Activated naive CD8-positive, alpha-beta T cell treated with anti-CD3 and anti-CD28 coated beads, Interleukin-2, amount 50 U/mL, for 24 hours (primary cell): ENCODE measurements around the gene FAAP100.
"Not testable (repeated sequence)": the region's sequence is repeated elsewhere in the genome, so short reads cannot be mapped to it uniquely, and the experiment has no call there.

Experiments used
- ATAC-seq: fragments of 150-1000 bp; cut with Tn5 transposase; one replicate; pipeline ENCODE4 v1.10.0; 2021
- DNase-seq: peaks from one replicate; pipeline ENCODE4 v3.0.0; 2021
- H3K27ac Mint-ChIP-seq: one replicate; pipeline ENCODE4 v1.8.0; 2021; ENCODE audit warnings: mild to moderate bottlenecking, mixed read lengths
- H3K27me3 Mint-ChIP-seq: one replicate; pipeline ENCODE4 v1.8.0; 2021; ENCODE audit warnings: mixed read lengths
- H3K36me3 Mint-ChIP-seq: one replicate; pipeline ENCODE4 v1.8.0; 2021; ENCODE audit warnings: low read depth, mixed read lengths
- H3K4me1 Mint-ChIP-seq: one replicate; pipeline ENCODE4 v1.8.0; 2021; ENCODE audit warnings: mixed read lengths
- H3K4me3 Mint-ChIP-seq: one replicate; pipeline ENCODE4 v1.8.0; 2021; ENCODE audit warnings: mild to moderate bottlenecking, moderate library complexity, mixed read lengths
- H3K9me3 Mint-ChIP-seq: one replicate; pipeline ENCODE4 v1.8.0; 2021; ENCODE audit warnings: mixed read lengths

The FAAP100 gene

DNA sequence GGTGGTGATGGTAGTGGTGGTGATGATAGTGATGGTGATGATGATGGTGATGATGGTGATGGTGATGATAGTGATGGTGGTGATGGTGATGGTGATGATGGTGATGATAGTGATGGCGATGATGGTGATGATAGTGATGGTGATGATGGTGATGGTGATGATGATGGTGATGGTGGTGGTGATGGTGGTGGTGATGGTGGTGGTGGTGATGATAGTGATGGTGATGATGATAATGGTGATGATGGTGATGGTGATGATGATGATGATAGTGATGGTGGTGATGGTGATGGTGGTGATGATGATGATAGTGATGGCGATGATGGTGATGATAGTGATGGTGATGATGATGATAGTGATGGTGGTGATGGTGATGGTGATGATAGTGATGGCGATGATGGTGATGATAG lies 20.2 kb downstream of the FAAP100 start:
- H3K9me3 Mint-ChIP-seq, ATAC-seq, H3K27ac Mint-ChIP-seq, H3K4me3 Mint-ChIP-seq, H3K36me3 Mint-ChIP-seq, H3K4me1 Mint-ChIP-seq, H3K27me3 Mint-ChIP-seq, DNase-seq: not testable (repeated sequence)

DNA sequence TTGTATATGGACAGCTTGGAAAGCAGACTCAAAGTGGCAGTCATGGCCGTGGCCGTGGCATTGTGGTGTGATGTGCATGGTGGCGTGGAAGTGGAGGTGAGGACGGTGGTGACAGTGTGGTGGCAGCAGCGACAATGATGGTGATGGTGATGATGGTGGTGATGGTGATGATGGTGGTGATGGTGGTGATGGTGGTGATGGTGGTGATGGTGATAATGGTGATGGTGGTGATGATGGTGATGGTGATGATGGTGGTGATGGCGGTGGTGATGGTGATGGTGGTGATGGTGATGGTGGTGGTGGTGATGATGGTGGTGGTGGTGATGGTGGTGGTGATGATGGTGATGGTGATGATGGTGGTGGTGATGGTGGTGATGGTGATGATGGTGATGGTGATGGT lies 21.1 kb downstream of the FAAP100 start:
- H3K9me3 Mint-ChIP-seq, DNase-seq, H3K27ac Mint-ChIP-seq, H3K36me3 Mint-ChIP-seq, ATAC-seq, H3K27me3 Mint-ChIP-seq, H3K4me1 Mint-ChIP-seq, H3K4me3 Mint-ChIP-seq: not testable (repeated sequence)

DNA sequence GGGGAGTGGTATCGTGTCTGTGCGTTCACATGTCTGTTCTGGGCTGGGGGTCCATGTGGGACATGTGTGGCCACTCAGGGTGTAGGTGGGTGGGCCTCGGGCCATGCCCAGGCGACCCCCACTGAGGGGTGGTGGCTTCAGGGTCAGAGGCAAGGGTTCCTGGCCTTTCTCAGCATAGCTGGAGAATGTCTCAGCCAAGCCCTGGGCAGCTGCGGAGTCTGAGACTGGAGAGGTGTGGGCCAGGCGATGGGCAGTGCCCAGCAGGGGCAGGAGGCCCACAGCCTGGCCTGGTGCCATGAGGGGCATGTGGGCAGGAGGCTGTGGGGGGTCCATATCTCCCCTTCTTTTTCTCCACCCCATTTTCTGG lies 22.7 kb downstream of the FAAP100 start:
- DNase-seq (no peak), ATAC-seq (no peak)
- Mint-ChIP-seq H3K9me3 (no peaks in the 10 kb centered on the region), H3K27ac (no peak overlapping the region), H3K36me3 (no peaks in the 10 kb centered on the region), H3K4me3 (no peak overlapping the region), H3K4me1 (no peaks in the 10 kb centered on the region), H3K27me3 (peaks cover 6% of the 10 kb centered on the region)

DNA sequence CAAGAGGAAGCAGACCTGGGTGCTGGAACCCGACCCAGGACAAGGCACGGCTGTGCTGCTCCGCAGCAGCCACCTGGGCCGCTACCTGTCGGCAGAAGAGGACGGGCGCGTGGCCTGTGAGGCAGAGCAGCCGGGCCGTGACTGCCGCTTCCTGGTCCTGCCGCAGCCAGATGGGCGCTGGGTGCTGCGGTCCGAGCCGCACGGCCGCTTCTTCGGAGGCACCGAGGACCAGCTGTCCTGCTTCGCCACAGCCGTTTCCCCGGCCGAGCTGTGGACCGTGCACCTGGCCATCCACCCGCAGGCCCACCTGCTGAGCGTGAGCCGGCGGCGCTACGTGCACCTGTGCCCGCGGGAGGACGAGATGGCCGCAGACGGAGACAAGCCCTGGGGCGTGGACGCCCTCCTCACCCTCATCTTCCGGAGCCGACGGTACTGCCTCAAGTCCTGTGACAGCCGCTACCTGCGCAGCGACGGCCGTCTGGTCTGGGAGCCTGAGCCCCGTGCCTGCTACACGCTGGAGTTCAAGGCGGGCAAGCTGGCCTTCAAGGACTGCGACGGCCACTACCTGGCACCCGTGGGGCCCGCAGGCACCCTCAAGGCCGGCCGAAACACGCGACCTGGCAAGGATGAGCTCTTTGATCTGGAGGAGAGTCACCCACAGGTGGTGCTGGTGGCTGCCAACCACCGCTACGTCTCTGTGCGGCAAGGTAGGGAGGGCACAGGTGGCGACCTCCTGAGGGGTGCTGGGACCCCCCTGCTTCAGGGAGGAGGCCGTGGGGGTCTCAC lies 23.3 kb downstream of the FAAP100 start:
- Mint-ChIP-seq H3K27ac (no peak overlapping the region), H3K4me3 (no peak overlapping the region), H3K27me3 (peaks cover 6% of the 10 kb centered on the region), H3K36me3 (no peaks in the 10 kb centered on the region), H3K9me3 (no peaks in the 10 kb centered on the region), H3K4me1 (no peaks in the 10 kb centered on the region)
- DNase-seq (no peak), ATAC-seq (no peak)

DNA sequence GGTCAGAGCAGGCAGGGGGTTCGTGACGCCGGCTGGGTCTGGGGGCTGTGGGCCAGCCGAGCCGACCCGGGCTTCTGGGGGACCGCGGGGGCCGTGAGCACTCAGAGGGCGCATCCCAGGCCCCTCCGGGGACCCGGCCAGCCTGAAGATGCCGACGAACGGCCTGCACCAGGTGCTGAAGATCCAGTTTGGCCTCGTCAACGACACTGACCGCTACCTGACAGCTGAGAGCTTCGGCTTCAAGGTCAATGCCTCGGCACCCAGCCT lies 23.8 kb downstream of the FAAP100 start:
- DNase-seq (no peak), ATAC-seq (no peak)
- H3K36me3 Mint-ChIP-seq = no peaks in the 10 kb centered on the region
- no peak overlapping the region for H3K27ac Mint-ChIP-seq
- H3K27me3 Mint-ChIP-seq = peaks cover 6% of the 10 kb centered on the region
- no peaks in the 10 kb centered on the region for H3K4me1 Mint-ChIP-seq
- H3K9me3 Mint-ChIP-seq = no peaks in the 10 kb centered on the region
- no peak overlapping the region for H3K4me3 Mint-ChIP-seq

DNA sequence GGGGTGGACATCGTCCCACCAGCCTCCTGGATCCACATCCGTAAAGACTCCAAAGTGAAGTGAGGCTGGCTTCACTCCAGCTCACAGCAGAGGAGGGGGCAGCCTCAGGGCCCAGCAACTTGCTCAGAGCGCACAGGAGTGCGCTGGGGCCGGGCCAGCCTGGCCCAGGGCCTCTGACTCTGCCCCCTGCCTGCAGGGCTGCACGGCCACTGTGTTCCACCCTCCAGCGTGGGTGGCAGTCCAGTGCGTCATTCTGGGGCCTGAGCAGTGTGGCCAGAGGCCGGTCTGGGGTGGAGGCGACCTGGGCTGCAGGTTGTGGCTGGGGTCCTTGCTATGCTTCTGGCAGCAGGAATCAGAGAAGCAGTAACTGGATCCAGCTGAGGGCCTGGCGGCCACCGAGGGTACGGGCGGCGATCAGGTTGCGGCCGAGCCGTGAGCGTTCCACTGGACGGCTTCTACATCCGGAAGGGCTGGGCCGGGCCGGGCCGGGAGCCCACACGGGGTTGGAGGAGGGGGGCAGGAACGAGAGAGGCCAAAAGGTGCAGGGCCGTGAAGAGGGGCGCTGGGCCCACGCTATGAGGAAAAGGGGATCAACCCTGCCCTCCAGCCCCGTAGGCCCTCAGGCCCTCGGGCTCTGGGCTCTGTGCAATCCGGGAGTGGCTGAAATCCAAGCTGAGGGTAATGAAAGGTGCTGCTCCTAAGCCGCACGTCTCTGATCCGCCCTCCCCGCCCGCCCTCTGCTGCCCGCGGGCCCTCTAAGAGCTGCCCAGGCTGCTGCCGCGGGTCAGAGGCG lies 24.4 kb downstream of the FAAP100 start, which contains the start of gene FSCN2:
Gene FSCN2 (plus strand): TSS at position 787 of the 793 bp plus-strand sequence. CDS start 155 bp downstream, outside the sequence.
- Mint-ChIP-seq H3K27me3 (peaks cover 6% of the 10 kb centered on the region), H3K4me1 (no peaks in the 10 kb centered on the region), H3K9me3 (no peaks in the 10 kb centered on the region), H3K27ac (no peak within 1 kb of the TSS), H3K36me3 (no peaks in the 10 kb centered on the region), H3K4me3 (no peak within 1 kb of the TSS)
- DNase-seq = no peak
- ATAC-seq = no peak

DNA sequence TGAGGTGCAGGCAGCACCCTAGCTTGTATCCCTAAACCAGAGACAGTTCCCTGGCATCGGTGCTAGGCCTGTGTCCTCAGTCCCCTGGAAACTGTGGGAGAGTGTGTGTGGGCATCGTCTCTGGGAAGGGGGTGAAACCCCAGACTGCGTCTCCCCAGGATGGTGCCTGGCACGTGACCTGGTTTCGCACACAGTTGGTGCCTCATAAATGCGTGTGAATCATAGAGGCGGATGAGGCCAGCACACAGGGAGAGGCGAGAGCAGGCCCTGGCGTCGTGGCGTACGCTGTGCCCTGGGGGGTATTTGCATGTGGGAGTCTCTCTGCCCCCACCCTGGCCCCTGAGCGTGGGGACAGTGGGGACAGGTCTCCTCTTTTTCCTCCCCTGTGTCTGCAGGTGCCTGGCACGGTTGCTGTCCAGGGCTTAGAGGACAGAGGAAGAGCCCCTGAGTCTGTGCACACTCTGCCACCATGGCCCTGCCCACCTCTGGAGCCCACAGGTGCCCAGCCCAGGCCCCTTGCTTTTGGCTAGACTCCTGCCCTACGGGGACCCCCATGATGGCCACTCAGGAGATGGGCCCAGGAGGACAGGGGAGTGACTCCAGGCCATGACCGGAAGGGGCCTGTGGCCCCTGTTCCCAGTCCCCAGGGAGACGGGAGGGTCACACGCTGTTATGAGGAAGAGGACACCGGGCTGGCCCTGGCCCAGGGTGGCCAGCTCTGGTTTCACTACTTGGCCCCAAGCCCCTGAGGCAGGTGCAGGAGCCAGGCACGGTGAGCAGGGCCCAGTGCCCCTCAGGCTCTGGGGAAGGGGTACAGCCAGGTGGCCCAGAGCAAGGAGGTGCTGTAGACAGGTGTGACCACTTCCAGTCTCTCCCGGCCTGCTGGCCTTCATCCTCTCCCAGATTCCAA lies 25.2 kb downstream of the FAAP100 start:
- ATAC-seq (no peak), DNase-seq (no peak)
- Mint-ChIP-seq H3K36me3 (no peaks in the 10 kb centered on the region), H3K27ac (no peak overlapping the region), H3K4me3 (no peak overlapping the region), H3K27me3 (peaks cover 6% of the 10 kb centered on the region), H3K9me3 (no peaks in the 10 kb centered on the region), H3K4me1 (no peaks in the 10 kb centered on the region)

DNA sequence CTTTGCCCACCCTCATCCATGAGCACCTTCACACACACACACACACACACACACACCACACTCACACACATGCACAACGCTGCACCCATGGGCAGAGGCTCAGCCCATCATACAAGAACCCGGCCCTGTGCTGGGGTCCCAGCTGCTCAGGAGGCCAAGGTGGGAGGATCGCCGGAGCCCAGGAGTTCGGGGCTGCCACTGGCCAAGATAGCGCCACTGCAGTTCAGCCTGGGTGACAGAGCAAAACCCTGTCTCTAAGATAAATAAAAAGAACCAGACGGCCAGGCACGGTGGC lies 27.3 kb downstream of the FAAP100 start:
- peaks cover 4% of the 10 kb centered on the region for H3K4me1 Mint-ChIP-seq
- H3K9me3 Mint-ChIP-seq = no peaks in the 10 kb centered on the region
- no peak overlapping the region for H3K27ac Mint-ChIP-seq
- H3K27me3 Mint-ChIP-seq = peaks cover 8% of the 10 kb centered on the region
- DNase-seq (no peak), ATAC-seq (no peak)
- no peaks in the 10 kb centered on the region for H3K36me3 Mint-ChIP-seq
- no peak overlapping the region for H3K4me3 Mint-ChIP-seq

DNA sequence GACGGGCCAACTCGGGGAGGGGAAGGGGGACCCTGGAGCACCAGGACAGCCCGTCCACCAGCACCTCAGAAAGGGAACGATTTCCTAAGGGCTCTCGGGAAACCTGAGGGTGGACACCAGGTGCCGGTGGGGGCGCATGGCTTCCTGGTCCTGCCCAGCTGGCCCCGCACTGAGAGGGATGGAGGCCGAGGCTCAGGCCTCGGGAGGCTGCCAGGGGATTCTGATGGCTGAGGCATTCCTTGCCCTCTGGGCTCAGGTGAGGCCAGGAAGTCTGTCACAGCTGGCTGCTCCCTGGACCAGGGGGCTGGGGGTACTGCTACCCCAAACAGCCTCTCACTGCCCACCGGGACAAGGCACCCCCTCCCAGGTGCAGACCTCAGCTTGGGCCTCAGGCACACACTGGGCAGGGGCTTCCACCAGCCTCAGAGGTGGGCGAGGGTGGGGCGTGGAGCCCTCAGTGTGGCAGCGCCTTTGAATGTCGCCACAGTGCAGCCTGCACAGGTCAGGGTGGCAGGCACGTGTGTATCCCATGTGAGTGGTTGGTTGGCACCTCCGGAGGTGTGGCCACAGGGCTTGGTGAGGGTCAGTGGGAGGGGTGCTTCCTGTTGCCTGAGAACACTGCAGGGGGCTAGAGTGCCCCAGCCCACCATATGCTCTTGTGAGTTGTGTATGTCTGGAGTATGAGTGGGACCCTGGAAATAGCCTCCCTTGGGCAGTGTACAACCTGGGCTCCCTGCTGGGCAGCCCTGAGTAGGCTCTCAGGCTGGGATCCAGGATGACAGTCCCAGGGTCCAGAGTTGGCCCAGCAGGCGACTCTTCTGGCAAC lies 27.9 kb downstream of the FAAP100 start:
- DNase-seq (no peak), ATAC-seq (no peak)
- no peaks in the 10 kb centered on the region for H3K36me3 Mint-ChIP-seq
- H3K4me3 Mint-ChIP-seq = no peak overlapping the region
- H3K27me3 Mint-ChIP-seq = peaks cover 8% of the 10 kb centered on the region
- H3K27ac Mint-ChIP-seq = no peak overlapping the region
- H3K9me3 Mint-ChIP-seq = no peaks in the 10 kb centered on the region
- peaks cover 5% of the 10 kb centered on the region for H3K4me1 Mint-ChIP-seq

DNA sequence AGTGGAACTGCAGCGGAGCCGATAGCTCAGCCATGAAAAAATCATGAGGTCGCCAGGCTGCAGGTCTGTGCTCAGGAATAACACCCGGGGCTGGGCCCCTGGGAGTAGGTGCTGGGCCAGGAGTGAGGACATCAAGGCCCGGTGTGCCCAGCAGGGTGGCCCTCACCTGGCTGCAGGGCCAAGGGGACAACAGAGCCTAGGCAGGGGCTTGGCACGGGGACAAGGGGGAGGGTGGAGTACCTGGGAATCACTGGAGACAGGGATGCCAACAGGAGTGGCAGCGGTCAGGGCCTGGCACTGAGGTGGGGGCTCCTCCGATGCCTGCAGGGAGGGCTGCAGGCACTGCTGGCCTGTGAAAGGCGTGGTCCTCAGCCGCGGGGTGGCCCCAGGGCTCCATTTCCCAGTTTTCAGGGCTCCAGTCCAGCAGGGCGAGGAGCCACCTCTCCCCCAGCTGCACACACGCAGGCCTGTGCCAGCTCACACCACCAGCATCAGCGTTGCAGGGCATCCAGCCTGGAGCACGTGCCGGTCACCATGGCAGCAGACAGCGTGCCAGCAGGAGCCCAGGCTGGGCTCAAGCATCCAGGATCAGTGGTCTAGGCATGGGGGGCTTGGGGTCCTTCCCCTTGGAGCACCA lies 28.6 kb downstream of the FAAP100 start:
- Mint-ChIP-seq H3K27me3 (peaks cover 8% of the 10 kb centered on the region), H3K4me1 (peaks cover 7% of the 10 kb centered on the region), H3K36me3 (no peaks in the 10 kb centered on the region), H3K27ac (no peak overlapping the region), H3K4me3 (no peak overlapping the region), H3K9me3 (no peaks in the 10 kb centered on the region)
- DNase-seq (no peak), ATAC-seq (no peak)

DNA sequence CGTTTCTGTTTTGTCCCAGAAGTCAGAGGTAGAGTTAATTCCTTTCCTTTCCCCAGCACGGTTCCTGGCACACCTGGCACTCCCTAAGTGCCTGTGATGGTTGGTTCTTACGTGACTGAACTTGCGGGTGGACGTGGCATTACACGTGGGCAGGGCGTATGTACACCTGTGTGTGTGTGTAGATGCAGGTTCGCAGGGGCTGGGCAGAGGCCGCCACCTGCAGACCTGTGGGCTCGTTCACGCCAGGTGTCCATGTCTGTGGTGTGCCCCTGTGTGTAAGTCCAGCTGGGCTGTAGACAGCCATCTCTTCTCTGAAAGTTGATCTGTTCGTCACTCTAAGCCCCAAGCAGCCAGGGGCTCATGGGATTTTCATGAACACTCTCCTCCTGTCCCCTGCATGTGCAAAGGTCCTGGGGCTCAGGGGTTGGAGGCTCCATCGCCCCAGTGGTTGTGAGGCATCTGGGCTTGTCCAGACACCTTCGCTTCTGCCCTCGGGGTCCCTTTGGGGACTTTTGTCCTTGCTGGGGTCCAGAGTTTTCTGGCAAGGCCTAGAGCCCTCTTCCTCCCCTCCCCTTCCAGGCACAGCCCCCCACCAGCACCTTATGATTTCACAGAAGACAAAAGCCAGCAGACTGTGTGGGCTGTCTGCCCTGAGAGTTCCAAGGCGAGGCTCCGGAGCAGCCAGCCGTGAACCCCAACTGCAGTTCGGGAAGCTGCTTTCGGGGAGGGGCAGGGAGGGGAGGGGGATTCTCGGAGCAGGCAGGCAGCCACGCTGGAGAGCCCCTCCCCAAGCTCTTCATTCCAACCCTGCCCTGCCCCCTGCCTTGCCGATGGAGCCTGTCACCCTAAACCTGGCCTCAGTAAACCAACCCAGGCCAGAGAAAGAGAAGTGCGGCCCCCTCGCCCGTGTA lies 29.4 kb downstream of the FAAP100 start:
- Mint-ChIP-seq H3K4me3 (no peak overlapping the region), H3K4me1 (peaks cover 15% of the 10 kb centered on the region), H3K36me3 (no peaks in the 10 kb centered on the region), H3K9me3 (no peaks in the 10 kb centered on the region), H3K27me3 (peaks cover 10% of the 10 kb centered on the region), H3K27ac (no peak overlapping the region)
- ATAC-seq = no peak
- no peak for DNase-seq

DNA sequence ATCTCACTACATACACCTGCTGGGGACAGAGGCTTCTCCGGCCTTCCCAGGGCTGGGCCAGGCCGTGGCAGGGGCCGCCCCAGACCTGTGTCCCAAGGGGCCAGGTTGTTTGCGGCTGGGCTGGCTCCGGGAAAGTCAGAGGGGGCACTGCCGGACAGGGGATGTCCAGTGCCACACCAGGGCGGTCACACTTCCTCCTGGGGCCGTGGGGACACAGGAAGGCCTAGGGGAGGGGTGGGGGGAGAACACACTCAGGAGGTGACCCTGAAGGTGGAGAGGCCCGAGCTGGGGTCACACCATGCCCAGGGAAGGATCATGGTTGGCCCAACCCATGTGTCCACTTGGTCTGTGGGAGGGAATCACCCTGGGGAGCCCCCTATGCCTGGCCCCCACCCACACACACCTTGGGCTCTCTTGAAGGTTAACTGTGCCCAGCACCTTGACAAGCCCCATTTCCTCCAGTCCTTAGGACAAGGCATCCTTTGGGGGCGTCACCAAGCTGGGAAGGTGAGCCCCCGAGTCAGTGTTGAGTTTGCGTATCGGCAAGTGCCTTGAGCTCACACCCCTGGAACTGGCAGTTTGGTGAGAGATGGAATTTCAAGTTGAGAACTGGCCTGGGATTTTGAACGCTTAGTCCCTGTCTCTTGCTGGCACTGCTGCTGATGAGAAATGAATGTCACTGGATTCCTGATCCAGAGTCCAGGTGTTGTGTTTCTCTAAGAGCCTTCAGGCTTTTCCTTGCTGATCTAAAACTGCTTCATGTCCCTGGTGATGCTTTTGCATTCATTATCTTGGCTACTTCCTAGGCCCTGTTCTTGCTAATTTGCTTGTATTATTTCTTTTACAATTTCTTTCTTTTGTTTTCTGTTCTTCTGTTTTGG lies 31.9 kb downstream of the FAAP100 start:
- Mint-ChIP-seq H3K9me3 (no peaks in the 10 kb centered on the region), H3K27me3 (peaks cover 6% of the 10 kb centered on the region), H3K36me3 (no peaks in the 10 kb centered on the region), H3K4me1 (peaks cover 31% of the 10 kb centered on the region), H3K27ac (no peak overlapping the region), H3K4me3 (no peak overlapping the region)
- DNase-seq (no peak), ATAC-seq (no peak)
